NT2/D1 (cell line): ENCODE results near the gene INPP4B.

Experiments used
- SUZ12 ChIP-seq: IDR thresholded peaks from 2 replicates; pipeline ENCODE4 v1.6.1; 2011; ENCODE audit not compliant: insufficient read length, insufficient read depth; ENCODE audit errors: extremely low read depth
- YY1 ChIP-seq: IDR thresholded peaks from 2 replicates; pipeline ENCODE4 v1.6.1; 2011; ENCODE audit not compliant: insufficient read length, insufficient read depth
- ZNF274 ChIP-seq: IDR thresholded peaks from 2 replicates; pipeline ENCODE4 v1.6.1; 2011; ENCODE audit warnings: mild to moderate bottlenecking, low read depth, low read length

GRCh38 chr4:142331132-142331531 is 515.0 kb downstream of the INPP4B start:
- TF ChIP-seq YY1, result no peak
- TF ChIP-seq SUZ12, result no peak
- no peak for TF ChIP-seq ZNF274
